Activated naive CD4-positive, alpha-beta T cell treated with anti-CD3 and anti-CD28 coated beads for 36 hours (primary cell): ENCODE measurements around the gene TTYH3. TPM values are rescaled to one million over a fixed set of nuclear protein-coding genes. Genes with fewer than 3 reads are reported as not detected.
"Not testable (repeated sequence)": the region's sequence is repeated elsewhere in the genome, so short reads cannot be mapped to it uniquely, and the experiment has no call there.

ENCODE experiments used
- CTCF ChIA-PET: fragments of 350-600 bp; sonication (Branson Sonifier 250); formaldehyde crosslinking; loops from one replicate; lab custom pipeline; 2021; ENCODE audit warnings: antibody characterized with exemption; lab: Charles Lee
- DNase-seq: peaks from one replicate; pipeline ENCODE4 v3.0.0-alpha.2; 2020
- H3K27ac Mint-ChIP-seq: one replicate; pipeline ENCODE4 v1.8.0; 2021; ENCODE audit warnings: mild to moderate bottlenecking, mixed read lengths
- H3K27me3 Mint-ChIP-seq: one replicate; pipeline ENCODE4 v1.8.0; 2021; ENCODE audit warnings: low read depth, mixed read lengths
- H3K36me3 Mint-ChIP-seq: one replicate; pipeline ENCODE4 v1.8.0; 2021; ENCODE audit warnings: low read depth, mixed read lengths
- H3K4me1 Mint-ChIP-seq: one replicate; pipeline ENCODE4 v1.8.0; 2021; ENCODE audit warnings: low read depth, mixed read lengths
- H3K4me3 Mint-ChIP-seq: one replicate; pipeline ENCODE4 v1.8.0; 2021; ENCODE audit warnings: mild to moderate bottlenecking, moderate library complexity, mixed read lengths
- H3K9me3 Mint-ChIP-seq: one replicate; pipeline ENCODE4 v1.8.0; 2021; ENCODE audit warnings: mixed read lengths
- intact Hi-C: fragments of 100-400 bp; cut with micrococcal nuclease; formaldehyde crosslinking; loops from one replicate; pipeline ENCODE4 v1.15.1; 2023
- total RNA-seq, 2 experiments: library from RNA; stranded (reverse); gene quantifications; one replicate each; pipeline ENCODE4 v1.2.3, GENCODE V29; 2021

TTYH3 gene
- total RNA-seq, 2 experiments from 2014 or later: 20.7 to 22.6 TPM

GRCh38 chr7:2684501-2684900, 52.7 kb downstream of the TTYH3 start:
- H3K27ac Mint-ChIP-seq: no peak overlapping the region
- peaks cover 8% of the 10 kb centered on the region for H3K4me1 Mint-ChIP-seq
- peaks cover 21% of the 10 kb centered on the region for H3K27me3 Mint-ChIP-seq
- H3K4me3 Mint-ChIP-seq: no peak overlapping the region
- intact Hi-C loops: no loop called here
- H3K36me3 Mint-ChIP-seq: no peaks in the 10 kb centered on the region
- no peaks in the 10 kb centered on the region for H3K9me3 Mint-ChIP-seq
- CTCF ChIA-PET: interaction anchor here (5.2 kb wide), 1 partner anchor 26 kb away, joined by 25 read pairs; no protein-coding TSS in a partner anchor
- DNase-seq: no peak

GRCh38 chr7:2686101-2686500, 54.3 kb downstream of the TTYH3 start:
- intact Hi-C loops: loop anchor here (5.0 kb wide), 1 partner anchor 79 kb away; no protein-coding TSS in a partner anchor
- Mint-ChIP-seq H3K4me1 (peaks cover 8% of the 10 kb centered on the region), H3K9me3 (no peaks in the 10 kb centered on the region), H3K36me3 (no peaks in the 10 kb centered on the region), H3K27me3 (peaks cover 29% of the 10 kb centered on the region), H3K4me3 (no peak overlapping the region), H3K27ac (no peak overlapping the region)
- CTCF ChIA-PET: interaction anchor here (1.0 kb wide), 1 partner anchor 25 kb away, joined by 3 read pairs; no protein-coding TSS in a partner anchor
- DNase-seq: no peak

DNA sequence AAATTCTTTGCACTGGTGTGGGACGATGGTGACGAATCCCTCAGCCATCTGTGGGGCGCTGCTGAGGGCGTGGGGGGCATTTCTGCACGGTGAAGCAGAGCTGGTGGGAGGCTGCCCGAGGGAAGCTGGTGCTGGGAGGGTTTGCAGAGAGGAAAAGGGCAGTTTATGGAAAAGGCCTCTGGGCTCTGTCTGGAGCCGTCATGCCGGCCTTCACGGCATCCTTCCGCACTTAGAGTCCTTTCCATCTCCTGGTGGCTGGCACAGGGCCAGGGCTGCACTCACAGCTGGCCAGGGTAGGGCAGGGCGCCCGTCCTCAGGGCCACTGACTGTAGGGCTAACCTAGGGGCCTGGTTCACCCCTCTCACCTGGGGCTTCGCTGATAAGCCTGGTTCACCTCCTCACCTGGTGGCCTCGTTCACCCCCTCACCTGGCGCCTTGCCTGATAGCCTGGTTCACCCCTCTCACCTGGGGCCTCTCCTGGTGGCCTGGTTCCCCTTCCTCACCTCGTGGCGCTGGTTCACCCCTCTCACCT, 55.6 kb downstream of the TTYH3 start:
- Mint-ChIP-seq H3K4me3 (no peak overlapping the region), H3K27ac (no peak overlapping the region), H3K9me3 (no peaks in the 10 kb centered on the region), H3K4me1 (peaks cover 8% of the 10 kb centered on the region), H3K36me3 (no peaks in the 10 kb centered on the region), H3K27me3 (peaks cover 29% of the 10 kb centered on the region)
- CTCF ChIA-PET: no interaction called here
- intact Hi-C loops: loop anchor here (5.0 kb wide), 1 partner anchor 80 kb away; no protein-coding TSS in a partner anchor
- no peak for DNase-seq

DNA sequence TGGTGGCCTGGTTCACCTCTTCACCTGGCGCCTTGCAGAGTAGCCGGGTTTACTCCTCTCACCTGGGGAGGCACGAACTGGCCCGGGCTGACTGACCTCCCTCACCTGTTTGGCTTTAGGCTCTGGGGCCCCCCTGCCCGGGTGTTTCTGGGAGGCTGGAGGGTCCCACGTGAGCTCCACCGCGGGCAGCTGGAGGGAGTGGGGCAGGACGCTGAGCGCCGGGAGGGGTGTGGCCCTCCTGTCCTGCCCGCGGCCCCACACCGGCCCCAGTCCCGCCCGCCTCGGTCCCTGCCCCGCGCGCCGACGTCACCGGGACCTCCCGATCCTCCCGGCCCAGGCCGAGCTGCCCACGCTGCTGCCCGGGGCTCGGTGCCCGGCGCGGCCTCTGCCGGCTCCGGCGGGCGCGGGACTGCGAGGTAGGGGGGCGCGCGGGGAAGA, 56.1 kb downstream of the TTYH3 start, which contains the start of gene AMZ1:
Gene AMZ1, plus strand, starts transcription at position 322 of the 438 bp plus-strand sequence. CDS start 12,250 bp downstream, outside the sequence.
- Mint-ChIP-seq H3K36me3 (no peaks in the 10 kb centered on the region), H3K9me3 (no peaks in the 10 kb centered on the region), H3K27ac (no peak within 1 kb of the TSS), H3K27me3 (peaks cover 29% of the 10 kb centered on the region), H3K4me1 (peaks cover 8% of the 10 kb centered on the region), H3K4me3 (no peak within 1 kb of the TSS)
- intact Hi-C loops: loop anchor here (5.0 kb wide), 1 partner anchor 81 kb away; no protein-coding TSS in a partner anchor
- DNase-seq: no peak
- CTCF ChIA-PET: no interaction called here

- no peak overlapping the region for H3K27ac Mint-ChIP-seq
- intact Hi-C loops: loop anchor here (5.0 kb wide), 1 partner anchor 81 kb away; no protein-coding TSS in a partner anchor
- peaks cover 8% of the 10 kb centered on the region for H3K4me1 Mint-ChIP-seq
- no peaks in the 10 kb centered on the region for H3K9me3 Mint-ChIP-seq
- no peaks in the 10 kb centered on the region for H3K36me3 Mint-ChIP-seq
- DNase-seq: peak; percentile 31
- CTCF ChIA-PET: interaction anchor here (0.8 kb wide), 1 partner anchor 25 kb away, joined by 3 read pairs; no protein-coding TSS in a partner anchor
- H3K4me3 Mint-ChIP-seq: no peak overlapping the region
- H3K27me3 Mint-ChIP-seq: peaks cover 29% of the 10 kb centered on the region
These were observed 56.9 kb downstream of the TTYH3 start for GRCh38 chr7:2688409-2689342.

- Mint-ChIP-seq H3K27me3 (peaks cover 29% of the 10 kb centered on the region), H3K27ac (no peak overlapping the region), H3K4me3 (no peak overlapping the region), H3K9me3 (no peaks in the 10 kb centered on the region), H3K4me1 (peaks cover 8% of the 10 kb centered on the region), H3K36me3 (no peaks in the 10 kb centered on the region)
- DNase-seq: no peak
- intact Hi-C loops: loop anchor here (5.0 kb wide), 1 partner anchor 82 kb away; no protein-coding TSS in a partner anchor
- CTCF ChIA-PET: interaction anchor here (0.8 to 1.4 kb wide), 4 partner anchors 10 to 221 kb away, joined by 3 to 5 read pairs (median 4); no protein-coding TSS in a partner anchor
These were observed 57.6 kb downstream of the TTYH3 start for GRCh38 chr7:2689343-2689847.

- H3K36me3 Mint-ChIP-seq: no peaks in the 10 kb centered on the region
- H3K27ac Mint-ChIP-seq: no peak overlapping the region
These were observed 58.3 kb downstream of the TTYH3 start for GRCh38 chr7:2689951-2690705.

GRCh38 chr7:2691011-2691707, 59.4 kb downstream of the TTYH3 start:
- Mint-ChIP-seq H3K36me3 (no peaks in the 10 kb centered on the region), H3K27me3 (peaks cover 26% of the 10 kb centered on the region), H3K4me1 (peaks cover 8% of the 10 kb centered on the region), H3K9me3 (no peaks in the 10 kb centered on the region), H3K27ac (no peak overlapping the region), H3K4me3 (no peak overlapping the region)
- intact Hi-C loops: no loop called here
- no peak for DNase-seq
- CTCF ChIA-PET: interaction anchor here (0.6 to 1.1 kb wide), 3 partner anchors 19 to 238 kb away, joined by 3 to 4 read pairs (median 3); no protein-coding TSS in a partner anchor

More at GRCh38 chr7:2689951-2690705, 58.3 kb downstream of the TTYH3 start:
- Mint-ChIP-seq H3K4me1 (peaks cover 8% of the 10 kb centered on the region), H3K27me3 (peaks cover 29% of the 10 kb centered on the region), H3K9me3 (no peaks in the 10 kb centered on the region), H3K4me3 (no peak overlapping the region)
- DNase-seq: no peak
- CTCF ChIA-PET: interaction anchor here (0.6 to 1.4 kb wide), 6 partner anchors 9 to 221 kb away, joined by 3 to 6 read pairs (median 4); no protein-coding TSS in a partner anchor
- intact Hi-C loops: loop anchor here (5.0 kb wide), 1 partner anchor 83 kb away; no protein-coding TSS in a partner anchor

DNA sequence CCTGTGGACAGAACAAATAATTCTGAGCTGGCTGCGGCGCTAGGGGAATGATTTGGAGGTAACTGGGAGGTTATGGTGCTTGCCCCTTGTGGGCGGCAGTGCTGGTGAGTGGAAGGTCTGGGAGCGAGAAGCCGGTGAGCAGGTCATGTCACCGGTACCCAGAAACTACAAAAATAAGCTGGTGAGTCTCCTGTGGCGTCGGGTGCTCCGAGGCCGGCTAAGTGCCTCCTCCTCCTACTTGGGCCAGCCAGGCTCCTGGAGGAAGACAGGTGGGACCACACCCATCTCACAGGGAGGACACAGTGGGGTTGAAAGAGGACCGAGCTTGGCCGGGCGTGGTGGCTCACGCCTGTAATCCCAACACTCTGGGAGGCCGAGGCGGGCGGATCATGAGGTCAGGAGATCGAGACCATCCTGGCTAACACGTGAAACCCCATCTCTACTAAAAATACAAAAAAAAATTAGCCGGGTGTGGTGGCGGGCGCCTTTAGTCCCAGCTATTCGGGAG, 60.2 kb downstream of the TTYH3 start:
- H3K27ac Mint-ChIP-seq, H3K9me3 Mint-ChIP-seq, H3K36me3 Mint-ChIP-seq, H3K4me1 Mint-ChIP-seq, H3K4me3 Mint-ChIP-seq, intact Hi-C loops, DNase-seq: not testable (repeated sequence)
- CTCF ChIA-PET: interaction anchor here (0.6 to 0.7 kb wide), 2 partner anchors 39 to 239 kb away, joined by 3 to 4 read pairs; no protein-coding TSS in a partner anchor
- peaks cover 23% of the 10 kb centered on the region for H3K27me3 Mint-ChIP-seq

GRCh38 chr7:2692543-2692942, 60.8 kb downstream of the TTYH3 start:
- no peak overlapping the region for H3K4me3 Mint-ChIP-seq
- no peaks in the 10 kb centered on the region for H3K36me3 Mint-ChIP-seq
- intact Hi-C loops: no loop called here
- DNase-seq: no peak
- H3K27ac Mint-ChIP-seq: no peak overlapping the region
- peaks cover 19% of the 10 kb centered on the region for H3K27me3 Mint-ChIP-seq
- no peaks in the 10 kb centered on the region for H3K9me3 Mint-ChIP-seq
- H3K4me1 Mint-ChIP-seq: peaks cover 8% of the 10 kb centered on the region
- CTCF ChIA-PET: interaction anchor here (0.6 to 0.7 kb wide), 2 partner anchors 27 to 40 kb away, joined by 3 read pairs; no protein-coding TSS in a partner anchor
